ENCODE data around the gene PLCG2.
"Not testable (repeated sequence)": the region's sequence is repeated elsewhere in the genome, so short reads cannot be mapped to it uniquely, and the experiment has no call there.

PLCG2 gene

GRCh38 chr16:82008957-82009592, 230.0 kb downstream of the PLCG2 start:
- in situ Hi-C loops (cut with HindIII; ENCODE audit: low sequenced_read_pairs): no loop called here
- H3K4me3 ChIP-seq (ENCODE audit: low read depth, low read length): no peak overlapping the region
- no peak for DNase-seq (ENCODE audit: low read depth, low spot score)
- TF ChIP-seq CTCF (IDR thresholded peaks at IDR 0.05; ENCODE audit: low read depth, low read length): no peak

GRCh38 chr16:82009789-82010188, 230.7 kb downstream of the PLCG2 start:
- H3K4me3 ChIP-seq (ENCODE audit: low read depth, low read length); in situ Hi-C loops (cut with HindIII; ENCODE audit: low sequenced_read_pairs); DNase-seq (ENCODE audit: low read depth, low spot score): not testable (repeated sequence)

GRCh38 chr16:82010649-82011048, 231.6 kb downstream of the PLCG2 start:
- H3K4me3 ChIP-seq (ENCODE audit: low read depth, low read length): peak overlapping the region; percentile 22
- in situ Hi-C loops (cut with HindIII; ENCODE audit: low sequenced_read_pairs): no loop called here
- no peak for TF ChIP-seq CTCF (IDR thresholded peaks at IDR 0.05; ENCODE audit: low read depth, low read length)
- DNase-seq (ENCODE audit: low read depth, low spot score): no peak

- in situ Hi-C loops (cut with HindIII; ENCODE audit: low sequenced_read_pairs): no loop called here
- peak within 1 kb of the TSS; percentile 22 for H3K4me3 ChIP-seq (ENCODE audit: low read depth, low read length)
- no peak for TF ChIP-seq CTCF (IDR thresholded peaks at IDR 0.05; ENCODE audit: low read depth, low read length)
- DNase-seq (ENCODE audit: low read depth, low spot score): no peak
These were observed 232.1 kb downstream of the PLCG2 start, which contains the start of gene SDR42E1 for GRCh38 chr16:82011199-82011641. SDR42E1 (minus strand) TSS chr16:82011470; CDS start chr16:82000858, 10,612 bp downstream.

All from astrocyte of the spinal cord (primary cell).